Measurements from ENCODE around the gene SCUBE1.

DNA sequence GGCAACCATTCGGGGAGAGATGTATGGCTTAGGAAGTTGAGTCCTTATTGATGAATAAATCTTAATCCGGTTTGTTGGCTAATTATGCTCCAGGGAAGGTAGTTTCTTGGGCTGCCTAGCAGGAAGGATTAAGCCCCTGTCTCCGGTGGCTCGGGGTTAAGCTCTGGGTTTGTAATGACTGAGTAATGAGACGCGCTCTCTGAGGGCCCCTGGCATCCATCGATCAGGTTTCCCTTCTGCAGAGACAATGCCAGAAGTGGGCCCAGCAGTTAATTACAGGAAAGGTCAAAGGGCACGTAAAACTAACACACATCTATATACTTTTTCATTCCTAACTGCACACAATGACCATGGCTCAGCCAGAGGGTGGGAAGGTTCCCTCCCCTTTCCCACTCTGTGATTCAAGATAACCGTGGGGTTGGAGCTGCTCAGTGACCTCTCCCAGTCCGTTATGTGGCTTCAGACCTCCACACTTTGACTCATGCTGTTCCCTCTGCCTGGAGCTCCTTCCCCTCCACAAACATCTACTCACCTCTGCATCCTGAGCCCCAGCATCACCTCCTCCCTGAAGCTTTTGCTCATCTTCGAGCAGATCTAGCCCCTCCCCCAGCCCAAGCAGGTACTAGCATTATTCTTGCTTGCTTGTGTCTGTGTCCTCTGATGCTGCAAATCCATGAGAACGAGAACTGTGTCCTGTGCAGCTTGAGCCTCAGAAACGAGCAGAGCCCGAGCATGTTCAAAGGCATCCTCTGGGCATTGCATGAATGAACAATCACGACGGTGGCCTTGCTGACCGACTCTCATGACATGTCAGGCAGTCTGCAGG is 16.6 kb downstream of the SCUBE1 start:
- no peak for TF ChIP-seq ESRRA (IDR thresholded peaks at IDR 0.05; ENCODE audit: low read length)
- TF ChIP-seq, protein P1, sequence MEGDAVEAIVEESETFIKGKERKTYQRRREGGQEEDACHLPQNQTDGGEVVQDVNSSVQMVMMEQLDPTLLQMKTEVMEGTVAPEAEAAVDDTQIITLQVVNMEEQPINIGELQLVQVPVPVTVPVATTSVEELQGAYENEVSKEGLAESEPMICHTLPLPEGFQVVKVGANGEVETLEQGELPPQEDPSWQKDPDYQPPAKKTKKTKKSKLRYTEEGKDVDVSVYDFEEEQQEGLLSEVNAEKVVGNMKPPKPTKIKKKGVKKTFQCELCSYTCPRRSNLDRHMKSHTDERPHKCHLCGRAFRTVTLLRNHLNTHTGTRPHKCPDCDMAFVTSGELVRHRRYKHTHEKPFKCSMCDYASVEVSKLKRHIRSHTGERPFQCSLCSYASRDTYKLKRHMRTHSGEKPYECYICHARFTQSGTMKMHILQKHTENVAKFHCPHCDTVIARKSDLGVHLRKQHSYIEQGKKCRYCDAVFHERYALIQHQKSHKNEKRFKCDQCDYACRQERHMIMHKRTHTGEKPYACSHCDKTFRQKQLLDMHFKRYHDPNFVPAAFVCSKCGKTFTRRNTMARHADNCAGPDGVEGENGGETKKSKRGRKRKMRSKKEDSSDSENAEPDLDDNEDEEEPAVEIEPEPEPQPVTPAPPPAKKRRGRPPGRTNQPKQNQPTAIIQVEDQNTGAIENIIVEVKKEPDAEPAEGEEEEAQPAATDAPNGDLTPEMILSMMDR (IDR thresholded peaks at IDR 0.05 in 2 of 3, conservative IDR thresholded peaks at IDR 0.05 in 1 of 3; ENCODE audit: control insufficient read depth in 2 of 3, extremely low read depth in 1 of 3, insufficient read depth in 1 of 3, low read depth in 3 of 3, low read length in 3 of 3), result no peak
- no peak for TF ChIP-seq ZNF274 (IDR thresholded peaks at IDR 0.05; ENCODE audit: insufficient read depth, insufficient read length)
- TF ChIP-seq, protein P2, sequence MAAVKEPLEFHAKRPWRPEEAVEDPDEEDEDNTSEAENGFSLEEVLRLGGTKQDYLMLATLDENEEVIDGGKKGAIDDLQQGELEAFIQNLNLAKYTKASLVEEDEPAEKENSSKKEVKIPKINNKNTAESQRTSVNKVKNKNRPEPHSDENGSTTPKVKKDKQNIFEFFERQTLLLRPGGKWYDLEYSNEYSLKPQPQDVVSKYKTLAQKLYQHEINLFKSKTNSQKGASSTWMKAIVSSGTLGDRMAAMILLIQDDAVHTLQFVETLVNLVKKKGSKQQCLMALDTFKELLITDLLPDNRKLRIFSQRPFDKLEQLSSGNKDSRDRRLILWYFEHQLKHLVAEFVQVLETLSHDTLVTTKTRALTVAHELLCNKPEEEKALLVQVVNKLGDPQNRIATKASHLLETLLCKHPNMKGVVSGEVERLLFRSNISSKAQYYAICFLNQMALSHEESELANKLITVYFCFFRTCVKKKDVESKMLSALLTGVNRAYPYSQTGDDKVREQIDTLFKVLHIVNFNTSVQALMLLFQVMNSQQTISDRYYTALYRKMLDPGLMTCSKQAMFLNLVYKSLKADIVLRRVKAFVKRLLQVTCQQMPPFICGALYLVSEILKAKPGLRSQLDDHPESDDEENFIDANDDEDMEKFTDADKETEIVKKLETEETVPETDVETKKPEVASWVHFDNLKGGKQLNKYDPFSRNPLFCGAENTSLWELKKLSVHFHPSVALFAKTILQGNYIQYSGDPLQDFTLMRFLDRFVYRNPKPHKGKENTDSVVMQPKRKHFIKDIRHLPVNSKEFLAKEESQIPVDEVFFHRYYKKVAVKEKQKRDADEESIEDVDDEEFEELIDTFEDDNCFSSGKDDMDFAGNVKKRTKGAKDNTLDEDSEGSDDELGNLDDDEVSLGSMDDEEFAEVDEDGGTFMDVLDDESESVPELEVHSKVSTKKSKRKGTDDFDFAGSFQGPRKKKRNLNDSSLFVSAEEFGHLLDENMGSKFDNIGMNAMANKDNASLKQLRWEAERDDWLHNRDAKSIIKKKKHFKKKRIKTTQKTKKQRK (IDR thresholded peaks at IDR 0.05; ENCODE audit: low read depth, low read length), result no peak
- no peak for TF ChIP-seq NR2C2 (IDR thresholded peaks at IDR 0.05; ENCODE audit: borderline replicate concordance, control insufficient read depth, insufficient read length, low read depth)
- no peak for TF ChIP-seq POLR2A (IDR thresholded peaks at IDR 0.05; ENCODE audit: low read depth, low read length)
- TF ChIP-seq ZNF384 (IDR thresholded peaks at IDR 0.05; ENCODE audit: borderline replicate concordance, low read depth, low read length), result no peak
- TF ChIP-seq SIN3A (IDR thresholded peaks at IDR 0.05; ENCODE audit: low read depth, low read length), result no peak
- no peak for TF ChIP-seq RAD21 (IDR thresholded peaks at IDR 0.05; ENCODE audit: insufficient read depth, low read depth, low read length)
- no peak for TF ChIP-seq ATF7 (IDR thresholded peaks at IDR 0.05; ENCODE audit: low read depth)
- TF ChIP-seq MYC (IDR thresholded peaks at IDR 0.05; ENCODE audit: insufficient read depth, insufficient read length, insufficient replicate concordance, low read length, severe bottlenecking), result no peak

All from GM12878 (cell line).